OCI-LY1 (cell line): ENCODE results near the gene QKI.

Experiments used
- H2AFZ ChIP-seq: fragments of 200-600 bp; sonication (generic), shearing (Covaris generic); 2 replicates; pipeline ENCODE4 v1.6.0; 2014; ENCODE audit warnings: antibody characterized with exemption, mild to moderate bottlenecking, low read length
- H3F3A ChIP-seq: fragments of 200-600 bp; sonication (generic), shearing (Covaris generic); 2 replicates; pipeline ENCODE4 v1.6.0; 2014; ENCODE audit warnings: mild to moderate bottlenecking, antibody characterized with exemption, low read length, moderate library complexity; ENCODE audit not compliant: insufficient read depth
- H3K27ac ChIP-seq: fragments of 200-600 bp; sonication (generic); 2 replicates; pipeline ENCODE4 v1.5.1; 2014; ENCODE audit warnings: low read length, mixed run types, mild to moderate bottlenecking, low read depth; ENCODE audit not compliant: poor library complexity, severe bottlenecking
- H3K27me3 ChIP-seq: fragments of 200-600 bp; sonication (generic); 2 replicates; pipeline ENCODE4 v1.6.0; 2014; ENCODE audit warnings: antibody characterized with exemption, mild to moderate bottlenecking, low read length, moderate library complexity; ENCODE audit not compliant: insufficient read depth
- H3K36me3 ChIP-seq: fragments of 200-600 bp; sonication (generic); 2 replicates; pipeline ENCODE4 v1.6.1; 2014; ENCODE audit warnings: mild to moderate bottlenecking, antibody characterized with exemption, low read length, moderate library complexity, mixed read lengths; ENCODE audit not compliant: insufficient read depth
- H3K4me1 ChIP-seq: fragments of 200-600 bp; sonication (generic); 2 replicates; pipeline ENCODE4 v1.5.1; 2014; ENCODE audit warnings: mild to moderate bottlenecking, low read length, moderate library complexity; ENCODE audit not compliant: insufficient read depth, severe bottlenecking
- H3K4me2 ChIP-seq: fragments of 200-600 bp; sonication (generic), shearing (Covaris generic); 2 replicates; pipeline ENCODE4 v1.6.1; 2014; ENCODE audit warnings: low read length
- H3K4me3 ChIP-seq: fragments of 200-600 bp; sonication (generic); 2 replicates; pipeline ENCODE4 v1.5.1; 2014; ENCODE audit warnings: low read length, low read depth, mild to moderate bottlenecking, mixed read lengths; ENCODE audit not compliant: poor library complexity, severe bottlenecking
- H3K79me2 ChIP-seq: fragments of 200-600 bp; shearing (Covaris generic); 2 replicates; pipeline ENCODE4 v1.6.1; 2016; ENCODE audit warnings: mixed run types, low read length, mixed read lengths; ENCODE audit not compliant: insufficient read depth
- H3K9ac ChIP-seq: fragments of 200-600 bp; sonication (generic), shearing (Covaris generic); 2 replicates; pipeline ENCODE4 v1.6.1; 2014; ENCODE audit warnings: mild to moderate bottlenecking, low read length, mixed read lengths
- H3K9me2 ChIP-seq: fragments of 200-600 bp; sonication (generic), shearing (Covaris generic); 2 replicates; pipeline ENCODE4 v1.6.1; 2014; ENCODE audit warnings: low read depth, mild to moderate bottlenecking, low read length, mixed read lengths
- H3K9me3 ChIP-seq: fragments of 200-600 bp; shearing (Covaris generic); 2 replicates; pipeline ENCODE4 v1.6.1; 2014; ENCODE audit warnings: low read length, mixed read lengths
- H4K20me1 ChIP-seq: fragments of 200-600 bp; sonication (generic), shearing (Covaris generic); 2 replicates; pipeline ENCODE4 v1.6.0; 2016; ENCODE audit warnings: mild to moderate bottlenecking, low read length; ENCODE audit not compliant: insufficient read depth
- EZH2 ChIP-seq: fragments of 200-600 bp; sonication (generic), shearing (Covaris generic); IDR thresholded peaks from 2 replicates; pipeline ENCODE4 v1.8.0; 2017; ENCODE audit warnings: borderline replicate concordance, mixed run types, mild to moderate bottlenecking, antibody characterized with exemption, low read length, moderate library complexity, mixed read lengths
- TF ChIP-seq, protein P1 (sequence below): fragments of 200-600 bp; sonication (generic), shearing (Covaris generic); IDR thresholded peaks from 2 replicates; pipeline ENCODE4 v1.5.1; 2017; ENCODE audit warnings: mild to moderate bottlenecking, antibody characterized with exemption, low read length, moderate library complexity, mixed read lengths

QKI gene

DNA sequence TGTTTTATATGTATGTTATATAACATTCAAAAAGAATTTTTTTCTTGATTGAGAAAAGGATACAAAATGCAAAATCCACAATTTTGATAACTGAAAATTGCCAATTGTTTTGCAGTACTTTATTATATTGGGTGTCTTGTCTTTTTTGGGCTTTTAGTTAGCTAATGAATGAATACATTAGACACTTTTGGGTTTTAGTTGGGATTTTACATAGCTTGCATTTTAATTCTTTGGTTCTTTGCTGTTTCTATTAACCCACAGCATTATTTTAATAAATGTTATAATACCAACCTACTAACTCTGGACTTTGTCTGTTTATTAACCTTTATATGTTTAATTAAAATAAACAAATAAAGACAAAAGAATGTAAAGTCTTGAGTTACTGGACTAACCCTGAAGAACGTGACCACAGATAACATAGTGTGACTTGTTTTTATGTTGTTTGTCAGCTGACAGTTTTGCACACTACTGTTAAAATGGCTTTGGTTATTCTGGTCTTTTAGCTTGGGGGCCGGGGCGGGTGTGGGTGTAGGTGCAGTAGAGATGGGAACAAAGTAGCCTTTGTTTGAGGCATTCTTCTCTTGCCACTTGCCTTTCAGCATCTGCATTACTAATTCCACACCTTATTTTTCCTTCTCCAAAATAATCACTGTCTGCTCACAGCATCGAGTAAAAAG is 159.1 kb downstream of the QKI start:
- Histone ChIP-seq H3K9me2 (no peaks in the 10 kb centered on the region), H3K4me3 (no peak overlapping the region), H3K4me2 (no peak overlapping the region), H3K9me3 (no peaks in the 10 kb centered on the region), H3K79me2 (no peaks in the 10 kb centered on the region), H3K27ac (no peak overlapping the region), H3K9ac (no peak overlapping the region), H3F3A (no peaks in the 10 kb centered on the region), H3K4me1 (no peaks in the 10 kb centered on the region), H2AFZ (no peak overlapping the region), H3K27me3 (no peaks in the 10 kb centered on the region), H3K36me3 (peaks cover 13% of the 10 kb centered on the region), H4K20me1 (no peaks in the 10 kb centered on the region)
- TF ChIP-seq, protein P1, sequence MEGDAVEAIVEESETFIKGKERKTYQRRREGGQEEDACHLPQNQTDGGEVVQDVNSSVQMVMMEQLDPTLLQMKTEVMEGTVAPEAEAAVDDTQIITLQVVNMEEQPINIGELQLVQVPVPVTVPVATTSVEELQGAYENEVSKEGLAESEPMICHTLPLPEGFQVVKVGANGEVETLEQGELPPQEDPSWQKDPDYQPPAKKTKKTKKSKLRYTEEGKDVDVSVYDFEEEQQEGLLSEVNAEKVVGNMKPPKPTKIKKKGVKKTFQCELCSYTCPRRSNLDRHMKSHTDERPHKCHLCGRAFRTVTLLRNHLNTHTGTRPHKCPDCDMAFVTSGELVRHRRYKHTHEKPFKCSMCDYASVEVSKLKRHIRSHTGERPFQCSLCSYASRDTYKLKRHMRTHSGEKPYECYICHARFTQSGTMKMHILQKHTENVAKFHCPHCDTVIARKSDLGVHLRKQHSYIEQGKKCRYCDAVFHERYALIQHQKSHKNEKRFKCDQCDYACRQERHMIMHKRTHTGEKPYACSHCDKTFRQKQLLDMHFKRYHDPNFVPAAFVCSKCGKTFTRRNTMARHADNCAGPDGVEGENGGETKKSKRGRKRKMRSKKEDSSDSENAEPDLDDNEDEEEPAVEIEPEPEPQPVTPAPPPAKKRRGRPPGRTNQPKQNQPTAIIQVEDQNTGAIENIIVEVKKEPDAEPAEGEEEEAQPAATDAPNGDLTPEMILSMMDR: no peak
- no peak for TF ChIP-seq EZH2

DNA sequence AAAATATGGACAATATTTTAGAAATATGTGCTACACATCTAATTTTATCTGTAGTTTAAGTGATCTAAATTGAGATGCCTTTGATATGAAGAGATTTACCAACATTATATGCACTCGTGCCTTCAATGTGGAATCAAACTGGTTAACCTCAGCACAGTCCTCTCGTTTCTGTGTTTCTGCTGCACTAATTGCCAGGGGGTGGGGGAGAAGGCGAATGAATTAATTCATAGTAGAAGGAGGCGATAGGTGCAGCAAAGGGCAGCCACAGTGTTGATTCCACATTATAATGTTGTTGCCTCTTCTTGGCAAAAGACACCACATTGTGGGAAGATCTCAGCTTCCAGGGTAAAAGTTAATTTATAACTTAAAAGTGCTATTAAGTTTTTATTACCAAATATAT is 161.6 kb downstream of the QKI start:
- Histone ChIP-seq H3K4me1 (no peaks in the 10 kb centered on the region), H3K4me2 (no peak overlapping the region)

DNA sequence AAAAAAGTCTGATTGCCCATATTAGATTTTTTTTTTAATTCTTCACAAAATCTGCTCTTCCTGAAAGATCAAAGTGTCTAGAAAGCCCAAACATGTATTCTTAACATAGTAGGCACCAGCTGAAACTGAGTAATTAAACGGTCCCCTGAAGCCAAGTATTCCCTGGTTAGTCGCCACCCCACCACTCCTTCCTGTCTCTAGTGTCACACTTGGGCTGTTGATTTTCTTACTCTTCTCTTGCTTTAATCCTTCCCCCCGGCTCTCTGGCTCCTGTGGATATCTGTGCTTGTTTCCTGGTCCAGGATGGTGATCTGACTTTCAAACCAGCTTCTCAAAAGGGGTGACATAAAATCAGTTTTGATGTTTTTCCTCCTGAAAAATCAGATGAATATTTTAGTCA is 162.9 kb downstream of the QKI start:
- Histone ChIP-seq H3K27ac (no peak overlapping the region), H3K9me3 (no peaks in the 10 kb centered on the region), H3K4me1 (no peaks in the 10 kb centered on the region), H4K20me1 (no peaks in the 10 kb centered on the region), H3K4me3 (no peak overlapping the region), H3K36me3 (no peaks in the 10 kb centered on the region), H2AFZ (no peak overlapping the region), H3F3A (no peaks in the 10 kb centered on the region), H3K79me2 (no peaks in the 10 kb centered on the region), H3K4me2 (no peak overlapping the region), H3K27me3 (no peaks in the 10 kb centered on the region), H3K9me2 (no peaks in the 10 kb centered on the region), H3K9ac (no peak overlapping the region)
- TF ChIP-seq, protein P1: no peak
- no peak for TF ChIP-seq EZH2

More for the DNA sequence above, 161.6 kb downstream of the QKI start:
- H3K27ac ChIP-seq: no peak overlapping the region
- no peak overlapping the region for H3K4me3 ChIP-seq
- peaks cover 5% of the 10 kb centered on the region for H3K36me3 ChIP-seq
- no peaks in the 10 kb centered on the region for H4K20me1 ChIP-seq
- TF ChIP-seq, protein P1: no peak
- TF ChIP-seq EZH2: no peak
- no peak overlapping the region for H2AFZ ChIP-seq
- H3K27me3 ChIP-seq: no peaks in the 10 kb centered on the region
- H3F3A ChIP-seq: no peaks in the 10 kb centered on the region
- H3K79me2 ChIP-seq: no peaks in the 10 kb centered on the region
- H3K9ac ChIP-seq: no peak overlapping the region
- H3K9me3 ChIP-seq: no peaks in the 10 kb centered on the region
- H3K9me2 ChIP-seq: no peaks in the 10 kb centered on the region
